Activated naive CD8-positive, alpha-beta T cell treated with anti-CD3 and anti-CD28 coated beads for 36 hours (primary cell): ENCODE data around the gene TLCD4. TPM values are rescaled to one million over a fixed set of nuclear protein-coding genes. Genes with fewer than 3 reads are reported as not detected.

ENCODE experiments used
- total RNA-seq, 2 experiments: library from RNA; stranded (reverse); gene quantifications; one replicate each; pipeline ENCODE4 v1.2.3, GENCODE V29; 2021

Gene TLCD4
- total RNA-seq, 2 experiments from 2014 or later = 0.45 to 0.60 TPM

Other genes starting within 250 kb of the TLCD4 start
- gene CNN3, start 190.2 kb upstream of the TLCD4 start, total RNA-seq = 10 to 100 TPM; 12.9 to 15.2 TPM
- 1 to 10 TPM; 4.1 to 4.8 TPM for gene ALG14, start 44.4 kb upstream of the TLCD4 start, total RNA-seq
- gene RWDD3, start 116.9 kb downstream of the TLCD4 start, total RNA-seq = 10 to 100 TPM; 11.4 to 16.4 TPM